IPS-18a (cell line): ENCODE data around the gene APH1A.
"Not testable (repeated sequence)": the region's sequence is repeated elsewhere in the genome, so short reads cannot be mapped to it uniquely, and the experiment has no call there.

Experiments used
- H3K27ac ChIP-seq: one replicate; pipeline ENCODE4 v1.5.1; 2013; ENCODE audit warnings: low read length
- H3K27me3 ChIP-seq: one replicate; pipeline ENCODE4 v1.6.1; 2013; ENCODE audit warnings: mild to moderate bottlenecking, low read length; ENCODE audit not compliant: control insufficient read depth, insufficient read depth
- H3K36me3 ChIP-seq: one replicate; pipeline ENCODE4 v1.6.1; 2013; ENCODE audit warnings: low read depth, low read length; ENCODE audit not compliant: control insufficient read depth
- H3K4me1 ChIP-seq: one replicate; pipeline ENCODE4 v1.6.1; 2013; ENCODE audit warnings: low read depth, low read length; ENCODE audit not compliant: control insufficient read depth
- H3K4me3 ChIP-seq: one replicate; pipeline ENCODE4 v1.5.1; 2013; ENCODE audit warnings: low read length
- H3K9ac ChIP-seq: one replicate; pipeline ENCODE4 v1.6.1; 2013; ENCODE audit warnings: mild to moderate bottlenecking, low read length, moderate library complexity
- H3K9me3 ChIP-seq: one replicate; pipeline ENCODE4 v1.6.1; 2013; ENCODE audit warnings: low read depth, low read length; ENCODE audit not compliant: control insufficient read depth

Gene APH1A

DNA sequence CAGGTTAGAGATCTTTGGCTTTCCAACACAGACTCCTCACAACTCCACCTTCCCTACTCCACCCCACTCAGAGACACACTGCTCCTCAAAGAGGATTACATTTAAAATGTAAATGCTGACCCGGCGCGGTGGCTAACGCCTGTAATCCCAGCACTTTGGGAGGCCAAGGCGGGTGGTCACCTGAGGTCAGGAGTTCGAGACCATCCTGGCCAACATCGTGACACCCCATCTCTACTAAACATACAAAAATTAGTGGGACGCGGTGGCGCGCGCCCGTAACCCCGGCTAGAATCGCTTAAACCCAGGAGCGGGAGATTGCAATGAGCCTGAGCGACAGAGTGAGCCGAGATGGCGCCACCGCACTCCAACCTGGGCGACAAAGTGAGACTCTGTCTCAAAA, 31.1 kb downstream of the APH1A start:
- Histone ChIP-seq H3K27ac (no peak overlapping the region), H3K9ac (no peak overlapping the region), H3K9me3 (no peaks in the 10 kb centered on the region), H3K36me3 (no peaks in the 10 kb centered on the region), H3K4me1 (peaks cover 15% of the 10 kb centered on the region), H3K4me3 (no peak overlapping the region), H3K27me3 (no peaks in the 10 kb centered on the region)

GRCh38 chr1:150237176-150237575, 31.6 kb downstream of the APH1A start:
- H3K36me3 ChIP-seq: not testable (repeated sequence)
- Histone ChIP-seq H3K27ac (peak overlapping the region; percentile 99), H3K4me3 (peak overlapping the region; percentile 80)

DNA sequence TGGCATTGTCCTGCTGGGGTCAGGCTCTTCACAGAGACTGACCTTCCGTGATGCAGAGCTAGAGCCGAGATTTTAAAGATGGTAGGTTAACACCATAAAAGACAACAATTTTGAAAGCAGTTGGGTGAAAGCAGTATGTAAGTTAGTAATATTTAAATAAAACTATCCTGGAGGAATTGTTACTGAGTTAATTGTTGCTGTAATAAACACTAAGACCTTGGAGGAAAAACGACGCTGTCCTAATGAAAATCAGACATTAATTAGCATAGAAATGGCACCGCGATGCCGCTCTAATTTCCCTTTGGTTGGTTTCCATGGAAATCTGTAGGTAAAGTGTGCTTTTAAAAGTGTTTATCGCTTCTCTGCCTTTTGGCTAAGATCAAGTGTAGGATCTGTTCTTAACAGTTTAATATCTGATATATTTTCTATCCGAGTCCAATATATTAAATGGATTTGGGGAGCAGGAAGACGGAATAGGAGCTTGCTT, 32.2 kb downstream of the APH1A start:
- Histone ChIP-seq H3K9ac (peak overlapping the region; percentile 99), H3K27ac (peak overlapping the region; percentile 99), H3K9me3 (no peaks in the 10 kb centered on the region), H3K4me3 (peak overlapping the region; percentile 80), H3K27me3 (no peaks in the 10 kb centered on the region), H3K36me3 (no peaks in the 10 kb centered on the region), H3K4me1 (peaks cover 15% of the 10 kb centered on the region)

More at GRCh38 chr1:150237176-150237575, 31.6 kb downstream of the APH1A start:
- not testable (repeated sequence) for H3K27me3 ChIP-seq, H3K9me3 ChIP-seq
- H3K9ac ChIP-seq: peak overlapping the region; percentile 99
- peaks cover 15% of the 10 kb centered on the region for H3K4me1 ChIP-seq

DNA sequence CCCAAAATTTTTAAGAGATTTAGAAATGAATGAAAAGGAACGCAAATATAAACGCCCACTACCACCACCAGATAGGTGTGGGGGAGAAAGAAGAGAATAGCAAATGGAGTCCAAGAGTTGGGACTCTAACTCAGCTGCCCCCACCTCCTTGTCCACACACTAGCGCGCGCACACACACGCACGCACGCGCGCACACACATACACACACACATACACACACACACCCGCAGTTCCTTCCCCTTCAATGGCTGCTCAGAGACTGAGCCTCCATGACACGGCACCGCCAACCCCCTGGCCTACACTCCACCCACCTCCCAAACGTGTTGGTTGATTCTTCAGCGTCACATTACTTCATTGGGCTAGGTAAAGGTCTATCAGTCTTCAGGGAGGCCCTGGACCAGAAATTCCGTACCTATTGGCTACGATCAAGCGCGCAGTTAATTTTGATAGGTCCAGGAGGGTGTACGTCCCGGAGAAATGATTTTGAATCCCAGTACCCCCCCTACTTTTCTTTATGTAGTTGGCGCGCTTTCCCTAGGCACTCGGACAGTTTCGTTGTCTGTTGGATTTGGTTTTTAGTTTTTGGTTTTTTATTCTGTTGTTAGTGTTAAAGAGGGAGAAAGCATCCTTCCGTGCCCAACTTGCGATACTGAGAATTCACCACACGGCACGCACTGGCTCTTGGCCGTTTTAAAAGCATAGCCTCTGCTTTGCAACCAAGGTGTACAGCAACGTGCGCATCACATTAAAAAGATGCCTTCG, 32.8 kb downstream of the APH1A start, which contains the start of gene ANP32E:
Gene ANP32E, minus strand, starts transcription at position 261 of the 762 bp plus-strand sequence. CDS start 326 bp downstream, outside the sequence.
- H3K27ac ChIP-seq: peak within 1 kb of the TSS; percentile 99
- peaks cover 15% of the 10 kb centered on the region for H3K4me1 ChIP-seq
- H3K27me3 ChIP-seq: no peaks in the 10 kb centered on the region
- H3K4me3 ChIP-seq: peak within 1 kb of the TSS; percentile 80
- H3K9ac ChIP-seq: peak within 1 kb of the TSS; percentile 99
- H3K36me3 ChIP-seq: peaks cover 2% of the 10 kb centered on the region
- H3K9me3 ChIP-seq: no peaks in the 10 kb centered on the region

DNA sequence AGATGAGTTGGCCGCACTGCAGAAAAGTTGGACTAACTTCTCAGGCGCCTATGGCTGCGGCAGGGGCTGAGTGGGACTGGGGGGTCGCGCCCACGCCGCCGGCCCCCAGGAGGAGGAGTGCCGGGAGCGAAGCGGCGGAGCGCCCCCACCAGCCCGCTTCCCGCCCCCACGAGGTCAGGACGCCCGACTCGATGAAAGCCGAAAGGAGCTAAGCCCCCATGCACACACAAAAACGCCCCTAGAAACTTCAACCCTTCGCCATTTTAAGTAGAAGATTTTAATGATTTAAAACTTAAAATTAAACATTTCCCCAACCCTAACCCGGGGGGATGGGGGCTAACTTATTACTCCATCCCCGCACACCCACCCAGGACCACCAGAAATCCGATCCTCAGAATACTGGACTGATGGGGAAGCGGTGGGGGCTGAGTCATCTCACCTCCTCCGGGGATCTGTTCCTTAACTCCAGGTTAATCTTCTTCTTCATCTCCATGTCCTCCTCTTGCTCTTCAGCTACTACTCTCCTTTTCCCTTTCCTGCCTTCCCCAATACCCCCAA, 33.4 kb downstream of the APH1A start:
- peaks cover 15% of the 10 kb centered on the region for H3K4me1 ChIP-seq
- H3K27me3 ChIP-seq: no peaks in the 10 kb centered on the region
- H3K27ac ChIP-seq: peak overlapping the region; percentile 93
- H3K9me3 ChIP-seq: no peaks in the 10 kb centered on the region
- peaks cover 2% of the 10 kb centered on the region for H3K36me3 ChIP-seq
- H3K4me3 ChIP-seq: peak overlapping the region; percentile 80
- peak overlapping the region; percentile 99 for H3K9ac ChIP-seq

DNA sequence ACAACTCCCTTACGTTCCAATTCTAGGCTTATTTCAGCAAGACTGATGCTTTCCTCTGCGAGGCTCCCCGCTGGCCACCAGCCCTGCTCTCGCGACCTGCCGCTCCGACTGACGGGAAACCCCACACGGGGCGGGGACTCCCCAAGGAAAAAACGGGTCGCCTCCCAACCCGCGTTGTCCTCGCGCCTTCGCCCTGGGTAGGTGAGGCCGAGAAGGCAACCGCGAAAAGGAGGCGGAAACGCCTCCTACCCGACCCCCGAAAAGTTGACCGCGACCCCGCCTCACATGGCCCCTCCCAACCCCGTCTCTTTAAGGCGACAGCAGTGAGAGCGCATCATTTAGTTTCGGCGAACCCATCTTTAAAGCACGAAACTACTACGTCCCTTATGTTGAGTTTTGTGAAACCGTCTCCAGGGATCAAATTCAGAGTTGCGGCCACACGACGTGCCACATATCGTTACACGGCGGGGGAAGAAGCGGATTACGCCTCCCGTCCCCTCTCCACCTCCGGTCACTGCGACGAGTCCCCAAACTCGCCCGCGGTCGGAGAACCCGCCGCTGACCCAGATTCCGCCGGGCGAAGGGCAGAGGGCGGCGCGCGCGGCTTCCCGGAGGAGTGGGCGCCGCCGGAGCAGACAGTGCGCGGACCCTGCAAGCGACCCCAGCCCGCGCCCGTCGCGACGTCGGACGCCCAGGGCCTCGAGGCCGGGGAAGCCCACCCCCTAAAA, 34.1 kb downstream of the APH1A start:
- H3K27ac ChIP-seq: peak overlapping the region; percentile 93
- H3K9ac ChIP-seq: peak overlapping the region; percentile 99
- no peaks in the 10 kb centered on the region for H3K9me3 ChIP-seq
- H3K27me3 ChIP-seq: no peaks in the 10 kb centered on the region
- peaks cover 15% of the 10 kb centered on the region for H3K4me1 ChIP-seq
- H3K4me3 ChIP-seq: peak overlapping the region; percentile 80
- H3K36me3 ChIP-seq: peaks cover 7% of the 10 kb centered on the region

DNA sequence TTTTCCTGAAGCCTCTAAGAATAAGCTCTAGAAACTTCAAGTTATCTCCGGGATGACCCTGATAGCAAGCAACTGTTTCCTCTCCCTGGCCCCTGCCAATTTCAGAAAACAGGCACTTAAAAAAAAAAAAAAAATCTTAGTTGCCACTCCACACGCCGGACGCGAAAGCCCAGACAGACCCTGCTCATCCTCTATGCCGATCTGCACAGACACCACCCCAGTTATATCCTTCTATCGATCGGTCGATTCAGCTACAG, 34.6 kb downstream of the APH1A start:
- Histone ChIP-seq H3K27ac (no peak overlapping the region), H3K4me1 (peaks cover 15% of the 10 kb centered on the region), H3K9me3 (no peaks in the 10 kb centered on the region), H3K36me3 (peaks cover 11% of the 10 kb centered on the region), H3K4me3 (peak overlapping the region; percentile 80), H3K9ac (peak overlapping the region; percentile 99), H3K27me3 (no peaks in the 10 kb centered on the region)

DNA sequence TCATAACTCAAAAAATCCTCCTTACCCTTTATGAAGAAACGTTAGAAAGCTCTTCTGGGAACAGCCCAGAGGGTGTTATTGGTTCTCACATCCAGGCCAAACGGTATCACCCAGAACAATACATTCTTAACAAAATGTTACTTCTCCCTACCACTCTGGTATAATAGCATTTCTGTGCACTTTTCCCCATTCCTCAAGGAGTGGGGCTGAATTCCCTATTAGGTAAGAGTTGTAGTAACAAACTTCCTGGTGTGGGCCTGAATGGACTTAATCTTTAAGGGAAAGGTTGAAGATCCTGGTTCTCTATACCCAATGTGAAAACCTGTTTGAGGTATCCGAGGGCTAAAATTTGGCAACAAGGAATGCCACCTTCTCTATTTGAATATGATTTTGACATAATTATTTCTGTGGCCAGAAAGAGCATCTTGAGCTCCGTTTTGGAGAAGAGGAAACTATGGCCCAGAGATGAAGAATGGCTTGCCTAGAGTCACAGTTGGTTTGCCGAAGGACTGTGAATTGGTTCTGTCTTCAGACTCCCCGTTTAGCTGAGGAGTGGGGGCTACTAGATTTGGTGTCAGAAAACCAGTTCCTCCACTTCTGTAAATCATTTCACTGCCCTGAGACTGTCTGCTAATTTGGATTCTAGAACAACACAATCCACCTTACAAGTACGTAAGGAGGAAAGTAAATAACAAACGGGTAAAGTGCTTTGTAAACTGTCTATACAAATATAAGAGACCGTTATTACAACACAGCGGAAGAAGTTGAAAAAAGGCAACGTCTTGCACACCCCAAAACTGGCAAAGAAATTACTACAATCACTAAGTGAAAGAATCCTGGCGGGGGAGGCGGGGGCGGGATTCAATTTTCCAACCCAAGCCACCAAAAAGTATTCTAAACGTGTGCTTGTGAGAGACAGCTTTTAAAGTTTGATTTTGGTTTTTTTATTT, 35.2 kb downstream of the APH1A start:
- no peaks in the 10 kb centered on the region for H3K9me3 ChIP-seq
- peaks cover 17% of the 10 kb centered on the region for H3K36me3 ChIP-seq
- no peak overlapping the region for H3K27ac ChIP-seq
- peaks cover 15% of the 10 kb centered on the region for H3K4me1 ChIP-seq
- peak overlapping the region; percentile 80 for H3K4me3 ChIP-seq
- H3K9ac ChIP-seq: peak overlapping the region; percentile 99
- no peaks in the 10 kb centered on the region for H3K27me3 ChIP-seq

DNA sequence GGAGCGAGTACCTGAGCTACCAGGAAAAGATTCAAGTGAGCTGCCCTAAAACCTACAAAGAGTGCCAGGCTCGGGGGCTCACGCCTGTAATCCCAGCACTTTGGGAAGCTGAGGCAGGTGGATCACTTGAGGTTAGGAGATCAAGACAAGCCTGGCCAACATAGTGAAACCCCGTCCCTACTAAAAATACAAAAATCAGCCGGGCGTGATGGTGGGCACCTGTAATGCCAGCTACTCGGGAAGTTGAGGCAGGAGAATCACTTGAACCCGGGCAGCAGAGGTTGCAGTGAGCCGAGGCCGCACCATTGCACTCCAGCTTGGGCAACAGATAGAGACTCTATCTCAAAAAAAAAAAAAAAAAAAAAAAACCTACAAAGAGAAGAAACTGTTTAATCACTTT, 35.9 kb downstream of the APH1A start:
- H3K9me3 ChIP-seq, H3K27me3 ChIP-seq, H3K4me3 ChIP-seq, H3K27ac ChIP-seq, H3K9ac ChIP-seq: not testable (repeated sequence)
- peaks cover 23% of the 10 kb centered on the region for H3K36me3 ChIP-seq
- H3K4me1 ChIP-seq: peaks cover 15% of the 10 kb centered on the region

DNA sequence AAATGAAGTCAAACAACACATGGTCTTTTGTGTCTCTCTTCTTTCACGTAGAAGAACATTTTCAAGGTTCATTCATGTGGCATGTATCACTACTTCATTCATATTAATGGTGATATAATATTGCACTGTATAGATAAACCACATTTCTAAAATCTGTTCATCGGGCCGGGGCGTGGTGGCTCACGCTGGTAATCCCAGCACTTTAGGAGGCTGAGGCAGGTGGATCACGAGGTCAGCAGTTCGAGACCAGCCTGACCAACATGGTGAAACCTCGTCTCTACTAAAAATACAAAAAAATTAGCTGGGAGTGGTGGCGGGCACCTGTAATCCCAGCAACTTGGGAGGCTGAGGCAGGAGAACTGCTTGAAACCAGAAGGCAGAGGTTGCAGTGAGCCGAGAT, 40.6 kb downstream of the APH1A start:
- H3K4me3 ChIP-seq, H3K27me3 ChIP-seq, H3K9ac ChIP-seq, H3K4me1 ChIP-seq, H3K27ac ChIP-seq, H3K9me3 ChIP-seq: not testable (repeated sequence)
- peaks cover 63% of the 10 kb centered on the region for H3K36me3 ChIP-seq

DNA sequence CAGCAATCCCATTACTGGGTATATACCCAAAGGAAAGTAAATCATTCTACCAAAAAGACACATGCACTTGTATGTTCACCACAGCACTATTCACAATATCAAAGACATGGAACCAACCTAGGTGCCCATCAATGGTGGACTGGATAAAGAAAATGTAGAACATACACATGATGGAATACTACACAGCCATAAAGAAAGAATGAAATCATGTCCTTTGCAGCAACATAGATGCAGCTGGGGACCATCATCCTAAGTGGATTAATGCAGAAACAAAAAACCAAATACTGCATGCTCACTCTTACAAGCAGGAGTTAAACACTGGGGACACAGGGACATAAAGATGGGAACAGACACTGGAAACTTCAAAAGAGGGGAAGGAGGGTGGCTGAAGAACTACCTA, 41.6 kb downstream of the APH1A start:
- H3K36me3 ChIP-seq: peaks cover 69% of the 10 kb centered on the region
- H3K9ac ChIP-seq: no peak overlapping the region
- H3K27me3 ChIP-seq: no peaks in the 10 kb centered on the region
- no peak overlapping the region for H3K27ac ChIP-seq
- H3K4me1 ChIP-seq: no peaks in the 10 kb centered on the region
- H3K4me3 ChIP-seq: no peak overlapping the region
- no peaks in the 10 kb centered on the region for H3K9me3 ChIP-seq
